Progenitor cell of endocrine pancreas (in vitro differentiated cells): ENCODE data around the gene SLFN5. TPM values are rescaled to one million over a fixed set of nuclear protein-coding genes. Genes with fewer than 3 reads are reported as not detected.
"Not testable (repeated sequence)": the region's sequence is repeated elsewhere in the genome, so short reads cannot be mapped to it uniquely, and the experiment has no call there.

Experiments used
- DNase-seq: peaks from one replicate; pipeline ENCODE4 v3.0.0; 2021; ENCODE audit warnings: low spot score; ENCODE audit not compliant: unreplicated experiment
- H3K27ac Mint-ChIP-seq: 2 replicates; pipeline ENCODE4 v1.8.0; 2021; ENCODE audit warnings: mild to moderate bottlenecking, moderate library complexity, mixed read lengths
- H3K27me3 Mint-ChIP-seq: 2 replicates; pipeline ENCODE4 v1.8.0; 2021; ENCODE audit warnings: mixed read lengths
- H3K36me3 Mint-ChIP-seq: 2 replicates; pipeline ENCODE4 v1.8.0; 2022; ENCODE audit warnings: mixed read lengths; ENCODE audit not compliant: insufficient read depth
- H3K4me1 Mint-ChIP-seq: 2 replicates; pipeline ENCODE4 v1.8.0; 2021; ENCODE audit warnings: low read depth, mixed read lengths
- H3K4me3 Mint-ChIP-seq: 2 replicates; pipeline ENCODE4 v1.8.0; 2021; ENCODE audit warnings: low read depth, mild to moderate bottlenecking, moderate library complexity, mixed read lengths
- H3K9me3 Mint-ChIP-seq: 2 replicates; pipeline ENCODE4 v1.8.0; 2021; ENCODE audit warnings: low read depth, mixed read lengths
- CTCF ChIP-seq: fragments of 200-600 bp; sonication (generic); IDR thresholded peaks from one replicate; pipeline ENCODE4 v1.5.0; 2021; ENCODE audit warnings: antibody characterized with exemption, mild to moderate bottlenecking; ENCODE audit not compliant: unreplicated experiment
- total RNA-seq: library from RNA; stranded (reverse); gene quantifications from 2 replicates; pipeline ENCODE4 v1.2.1, GENCODE V29; 2021

SLFN5 gene
- total RNA-seq, 1 donor from 2014 or later, result 13.1 TPM

GRCh38 chr17:35259001-35259400, 16.1 kb downstream of the SLFN5 start:
- no peaks in the 10 kb centered on the region for H3K27me3 Mint-ChIP-seq
- no peak overlapping the region for H3K27ac Mint-ChIP-seq
- peaks cover 7% of the 10 kb centered on the region for H3K4me1 Mint-ChIP-seq
- DNase-seq, result no peak
- TF ChIP-seq CTCF, result no peak
- peaks cover 14% of the 10 kb centered on the region for H3K36me3 Mint-ChIP-seq
- no peaks in the 10 kb centered on the region for H3K9me3 Mint-ChIP-seq
- no peak overlapping the region for H3K4me3 Mint-ChIP-seq

GRCh38 chr17:35265071-35265470, 22.2 kb downstream of the SLFN5 start:
- no peak overlapping the region for H3K4me3 Mint-ChIP-seq
- H3K27me3 Mint-ChIP-seq, result no peaks in the 10 kb centered on the region
- H3K36me3 Mint-ChIP-seq, result peaks cover 7% of the 10 kb centered on the region
- DNase-seq, result no peak
- no peaks in the 10 kb centered on the region for H3K4me1 Mint-ChIP-seq
- no peak overlapping the region for H3K27ac Mint-ChIP-seq
- TF ChIP-seq CTCF, result no peak
- H3K9me3 Mint-ChIP-seq, result no peaks in the 10 kb centered on the region

- Mint-ChIP-seq H3K4me3 (no peak overlapping the region), H3K36me3 (peaks cover 7% of the 10 kb centered on the region), H3K4me1 (no peaks in the 10 kb centered on the region), H3K9me3 (no peaks in the 10 kb centered on the region), H3K27me3 (no peaks in the 10 kb centered on the region), H3K27ac (no peak overlapping the region)
- no peak for DNase-seq
- no peak for TF ChIP-seq CTCF
Measured at GRCh38 chr17:35265566-35266141, 22.8 kb downstream of the SLFN5 start.

GRCh38 chr17:35274167-35275066, 31.5 kb downstream of the SLFN5 start:
- not testable (repeated sequence) for H3K27ac Mint-ChIP-seq, H3K4me1 Mint-ChIP-seq, DNase-seq, H3K27me3 Mint-ChIP-seq, H3K36me3 Mint-ChIP-seq, H3K4me3 Mint-ChIP-seq
- H3K9me3 Mint-ChIP-seq, result peaks cover 25% of the 10 kb centered on the region

GRCh38 chr17:35278454-35278853, 35.6 kb downstream of the SLFN5 start:
- H3K4me3 Mint-ChIP-seq, DNase-seq, H3K27ac Mint-ChIP-seq, H3K4me1 Mint-ChIP-seq, H3K36me3 Mint-ChIP-seq: not testable (repeated sequence)
- peaks cover 17% of the 10 kb centered on the region for H3K9me3 Mint-ChIP-seq
- H3K27me3 Mint-ChIP-seq, result peaks cover 12% of the 10 kb centered on the region

GRCh38 chr17:35278876-35279275, 36.0 kb downstream of the SLFN5 start:
- Mint-ChIP-seq H3K9me3 (peaks cover 15% of the 10 kb centered on the region), H3K27me3 (peaks cover 12% of the 10 kb centered on the region)
- DNase-seq, H3K36me3 Mint-ChIP-seq, H3K27ac Mint-ChIP-seq, H3K4me1 Mint-ChIP-seq, H3K4me3 Mint-ChIP-seq: not testable (repeated sequence)
